GM19463 (cell line): ENCODE results near the gene DDR2.
A peak's percentile ranks its signal among the peaks of the same experiment; 100 is the strongest.
"Not testable (repeated sequence)": the region's sequence is repeated elsewhere in the genome, so short reads cannot be mapped to it uniquely, and the experiment has no call there.

ENCODE experiments used
- ATAC-seq: cut with Tn5 transposase; IDR thresholded peaks from one replicate; pipeline ENCODE4 v1.9.1; 2021; ENCODE audit warnings: mild to moderate bottlenecking, moderate library complexity; ENCODE audit not compliant: unreplicated experiment

The DDR2 gene

GRCh38 chr1:162717548-162718184, 85.4 kb downstream of the DDR2 start:
- ATAC-seq: no peak

- no peak for ATAC-seq
These were observed 87.4 kb downstream of the DDR2 start for GRCh38 chr1:162719678-162720077.

- ATAC-seq: no peak
These were observed 88.7 kb downstream of the DDR2 start for GRCh38 chr1:162720996-162721395.

- ATAC-seq: no peak
These were observed 89.2 kb downstream of the DDR2 start for GRCh38 chr1:162721471-162721870.

- ATAC-seq: no peak
These were observed 89.8 kb downstream of the DDR2 start for GRCh38 chr1:162722036-162722435.

- no peak for ATAC-seq
These were observed 92.4 kb downstream of the DDR2 start for GRCh38 chr1:162724583-162725120.

- no peak for ATAC-seq
These were observed 93.1 kb downstream of the DDR2 start for GRCh38 chr1:162725301-162725837.

GRCh38 chr1:162726555-162726954, 94.3 kb downstream of the DDR2 start:
- no peak for ATAC-seq

- ATAC-seq: not testable (repeated sequence)
These were observed 95.2 kb downstream of the DDR2 start for GRCh38 chr1:162727493-162727892.

- no peak for ATAC-seq
These were observed 96.3 kb downstream of the DDR2 start for GRCh38 chr1:162728573-162728972.

- ATAC-seq: not testable (repeated sequence)
These were observed 97.0 kb downstream of the DDR2 start for GRCh38 chr1:162729195-162729774.

- ATAC-seq: no peak
These were observed 99.8 kb downstream of the DDR2 start for GRCh38 chr1:162732094-162732493.

GRCh38 chr1:162732566-162733335, 100.5 kb downstream of the DDR2 start:
- ATAC-seq: no peak

- ATAC-seq: no peak
These were observed 101.0 kb downstream of the DDR2 start for GRCh38 chr1:162733336-162733590.

- no peak for ATAC-seq
These were observed 101.8 kb downstream of the DDR2 start for GRCh38 chr1:162734047-162734446.

- no peak for ATAC-seq
These were observed 103.9 kb downstream of the DDR2 start for GRCh38 chr1:162736184-162736583.

GRCh38 chr1:162736633-162737067, 104.4 kb downstream of the DDR2 start:
- ATAC-seq: peak; percentile 86

- ATAC-seq: no peak
These were observed 108.5 kb downstream of the DDR2 start for GRCh38 chr1:162740755-162741154.

GRCh38 chr1:162741574-162741973, 109.3 kb downstream of the DDR2 start:
- no peak for ATAC-seq

GRCh38 chr1:162746264-162746942, 114.1 kb downstream of the DDR2 start:
- ATAC-seq: not testable (repeated sequence)

- ATAC-seq: no peak
These were observed 120.9 kb downstream of the DDR2 start for GRCh38 chr1:162753001-162753658.
